PC-9 (cell line): ENCODE measurements around the gene IRF6.

ENCODE experiments used
- CTCF ChIP-seq: fragments of 200-600 bp; sonication (generic); conservative IDR thresholded peaks from 2 replicates; pipeline ENCODE4 v1.6.1; 2017; ENCODE audit warnings: mixed run types, antibody characterized with exemption, mild to moderate bottlenecking, moderate library complexity
- EZH2 ChIP-seq: fragments of 200-600 bp; sonication (generic); IDR thresholded peaks from 2 replicates; pipeline ENCODE4 v1.8.0; 2017; ENCODE audit warnings: antibody characterized with exemption, low read depth

GRCh38 chr1:209815931-209816341 is 10.0 kb upstream of the IRF6 start:
- TF ChIP-seq CTCF = no peak
- TF ChIP-seq EZH2 = no peak
